Neural cell (in vitro differentiated cells): ENCODE results near the gene PDE11A. TPM values are rescaled to one million over a fixed set of nuclear protein-coding genes. Genes with fewer than 3 reads are reported as not detected.

Source experiments
- H2AFZ ChIP-seq: fragments of 200-600, 300-800 bp; sonication (generic), shearing (Covaris generic); 2 replicates; pipeline ENCODE4 v1.6.0; 2014; ENCODE audit warnings: low read depth, mild to moderate bottlenecking, antibody characterized with exemption, low read length, moderate library complexity
- H3F3A ChIP-seq: fragments of 200-600 bp; shearing (Covaris generic); 2 replicates; pipeline ENCODE4 v1.6.1; 2016; ENCODE audit warnings: mild to moderate bottlenecking, moderate library complexity, mixed read lengths, antibody characterized with exemption, low read length; ENCODE audit not compliant: insufficient read depth, poor library complexity, severe bottlenecking
- H3K27ac ChIP-seq: fragments of 200-600, 300-800 bp; sonication (generic), shearing (Covaris generic); 2 replicates; pipeline ENCODE4 v1.5.1; 2014; ENCODE audit warnings: mild to moderate bottlenecking, low read length, moderate library complexity
- H3K27me3 ChIP-seq: fragments of 300-800, 200-600 bp; sonication (generic), shearing (Covaris generic); 2 replicates; pipeline ENCODE4 v1.6.0; 2014; ENCODE audit warnings: mild to moderate bottlenecking, low read depth, low read length, moderate library complexity; ENCODE audit not compliant: insufficient read depth
- H3K36me3 ChIP-seq: fragments of 300-800, 200-600 bp; sonication (generic), shearing (Covaris generic); 2 replicates; pipeline ENCODE4 v1.5.1; 2014; ENCODE audit warnings: mild to moderate bottlenecking, antibody characterized with exemption, low read length, moderate library complexity; ENCODE audit not compliant: insufficient read depth
- H3K4me2 ChIP-seq: fragments of 300-800, 200-600 bp; sonication (generic), shearing (Covaris generic); 2 replicates; pipeline ENCODE4 v1.6.0; 2014; ENCODE audit warnings: mild to moderate bottlenecking, low read length
- H3K4me3 ChIP-seq: fragments of 300-800, 200-600 bp; sonication (generic), shearing (Covaris generic); 2 replicates; pipeline ENCODE4 v1.5.1; 2014; ENCODE audit warnings: mild to moderate bottlenecking, low read length, moderate library complexity
- H3K79me2 ChIP-seq: fragments of 200-600 bp; shearing (Covaris generic); replicated peaks from 2 replicates; pipeline ENCODE4 v1.6.0; 2014; ENCODE audit warnings: mild to moderate bottlenecking, low read length, moderate library complexity; ENCODE audit not compliant: insufficient read depth
- H3K9ac ChIP-seq: fragments of 300-800, 200-600 bp; sonication (generic), shearing (Covaris generic); 2 replicates; pipeline ENCODE4 v1.6.1; 2016; ENCODE audit warnings: mild to moderate bottlenecking, low read length, mixed read lengths
- H3K9me2 ChIP-seq: fragments of 200-600 bp; shearing (Covaris generic); 2 replicates; pipeline ENCODE4 v1.6.1; 2016; ENCODE audit warnings: mild to moderate bottlenecking, low read length, mixed read lengths; ENCODE audit not compliant: insufficient read depth
- H3K9me3 ChIP-seq: fragments of 200-600, 300-800 bp; sonication (generic), shearing (Covaris generic); 2 replicates; pipeline ENCODE4 v1.6.1; 2016; ENCODE audit warnings: mild to moderate bottlenecking, mixed run types, low read length, moderate library complexity, mixed read lengths
- H4K20me1 ChIP-seq: fragments of 200-600 bp; shearing (Covaris generic); 2 replicates; pipeline ENCODE4 v1.6.1; 2016; ENCODE audit warnings: mild to moderate bottlenecking, mixed run types; ENCODE audit not compliant: insufficient read depth
- EP300 ChIP-seq: fragments of 450-650 bp; conservative IDR thresholded peaks from 2 replicates; pipeline ENCODE4 v1.6.1; 2014; ENCODE audit warnings: antibody characterized with exemption, mild to moderate bottlenecking, moderate library complexity; ENCODE audit not compliant: poor library complexity, severe bottlenecking
- EZH2 ChIP-seq: fragments of 200-600, 300-800 bp; shearing (Covaris generic), sonication (generic); IDR thresholded peaks from 2 replicates; pipeline ENCODE4 v1.6.1; 2014; ENCODE audit warnings: antibody characterized with exemption, low read length, borderline replicate concordance, mild to moderate bottlenecking; ENCODE audit not compliant: insufficient read depth, poor library complexity, severe bottlenecking
- MXI1 ChIP-seq: fragments of 450-650 bp; conservative IDR thresholded peaks from 2 replicates; pipeline ENCODE4 v1.6.1; 2014; ENCODE audit warnings: antibody characterized with exemption, mild to moderate bottlenecking; ENCODE audit not compliant: poor library complexity, severe bottlenecking
- POLR2AphosphoS5 ChIP-seq: IDR thresholded peaks from 2 replicates; pipeline ENCODE4 v1.6.1; 2012
- RAD21 ChIP-seq: fragments of 450-650 bp; conservative IDR thresholded peaks from 2 replicates; pipeline ENCODE4 v1.6.1; 2014; ENCODE audit warnings: antibody characterized with exemption, mild to moderate bottlenecking, moderate library complexity
- REST ChIP-seq: IDR thresholded peaks from 2 replicates; pipeline ENCODE4 v1.6.1; 2012; ENCODE audit warnings: borderline replicate concordance
- SMC3 ChIP-seq: fragments of 450-650 bp; conservative IDR thresholded peaks from 2 replicates; pipeline ENCODE4 v1.6.1; 2014; ENCODE audit warnings: antibody characterized with exemption, mild to moderate bottlenecking, moderate library complexity; ENCODE audit not compliant: poor library complexity
- TAF1 ChIP-seq: IDR thresholded peaks from 2 replicates; pipeline ENCODE4 v1.6.1; 2012; ENCODE audit warnings: low read depth
- polyA plus RNA-seq: library from polyadenylated mRNA; depleted of rRNA; stranded (reverse); fragments of >200 nt; gene quantifications from 2 replicates; pipeline ENCODE4 v1.2.3, GENCODE V29; 2014
- TF ChIP-seq, protein P1 (sequence below): fragments of 450-650 bp; IDR thresholded peaks from 2 replicates; pipeline ENCODE4 v1.5.1; 2014; ENCODE audit warnings: antibody characterized with exemption, mild to moderate bottlenecking, moderate library complexity; ENCODE audit not compliant: poor library complexity, severe bottlenecking

Gene PDE11A
- polyA plus RNA-seq, 1 donor from 2014 or later = 0.89 TPM

DNA sequence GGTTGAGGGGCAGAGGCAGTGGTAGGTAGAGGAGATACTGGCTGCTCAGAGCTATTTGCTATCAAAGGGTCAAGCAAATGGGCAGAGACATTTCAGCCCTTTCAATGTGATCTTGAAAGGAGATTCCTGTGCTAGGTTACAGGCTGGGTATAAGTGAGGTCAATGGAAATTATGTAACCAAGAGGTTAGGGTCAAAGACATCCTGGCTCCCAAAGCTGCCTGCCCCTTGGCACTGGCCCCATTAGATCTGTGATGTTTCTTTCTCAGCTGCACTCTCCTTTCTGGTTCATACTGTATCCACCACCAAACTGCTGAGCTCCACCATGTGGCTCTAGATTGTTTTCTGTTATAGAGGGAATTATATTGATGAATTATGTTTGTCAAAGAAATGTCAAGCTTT, 479.6 kb downstream of the PDE11A start:
- Histone ChIP-seq H3K9ac (no peak overlapping the region), H3K9me3 (no peaks in the 10 kb centered on the region), H2AFZ (no peak overlapping the region), H3F3A (no peaks in the 10 kb centered on the region), H3K9me2 (no peaks in the 10 kb centered on the region), H3K27ac (no peak overlapping the region), H3K36me3 (no peaks in the 10 kb centered on the region), H3K27me3 (no peaks in the 10 kb centered on the region), H3K4me2 (no peak overlapping the region), H3K4me3 (no peak overlapping the region), H4K20me1 (no peaks in the 10 kb centered on the region), H3K79me2 (no peaks in the 10 kb centered on the region)
- TF ChIP-seq MXI1 (no peak), TAF1 (no peak), EP300 (no peak), RAD21 (no peak), POLR2AphosphoS5 (no peak), REST (no peak), EZH2 (no peak), SMC3 (no peak)
- TF ChIP-seq, protein P1, sequence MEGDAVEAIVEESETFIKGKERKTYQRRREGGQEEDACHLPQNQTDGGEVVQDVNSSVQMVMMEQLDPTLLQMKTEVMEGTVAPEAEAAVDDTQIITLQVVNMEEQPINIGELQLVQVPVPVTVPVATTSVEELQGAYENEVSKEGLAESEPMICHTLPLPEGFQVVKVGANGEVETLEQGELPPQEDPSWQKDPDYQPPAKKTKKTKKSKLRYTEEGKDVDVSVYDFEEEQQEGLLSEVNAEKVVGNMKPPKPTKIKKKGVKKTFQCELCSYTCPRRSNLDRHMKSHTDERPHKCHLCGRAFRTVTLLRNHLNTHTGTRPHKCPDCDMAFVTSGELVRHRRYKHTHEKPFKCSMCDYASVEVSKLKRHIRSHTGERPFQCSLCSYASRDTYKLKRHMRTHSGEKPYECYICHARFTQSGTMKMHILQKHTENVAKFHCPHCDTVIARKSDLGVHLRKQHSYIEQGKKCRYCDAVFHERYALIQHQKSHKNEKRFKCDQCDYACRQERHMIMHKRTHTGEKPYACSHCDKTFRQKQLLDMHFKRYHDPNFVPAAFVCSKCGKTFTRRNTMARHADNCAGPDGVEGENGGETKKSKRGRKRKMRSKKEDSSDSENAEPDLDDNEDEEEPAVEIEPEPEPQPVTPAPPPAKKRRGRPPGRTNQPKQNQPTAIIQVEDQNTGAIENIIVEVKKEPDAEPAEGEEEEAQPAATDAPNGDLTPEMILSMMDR = no peak

DNA sequence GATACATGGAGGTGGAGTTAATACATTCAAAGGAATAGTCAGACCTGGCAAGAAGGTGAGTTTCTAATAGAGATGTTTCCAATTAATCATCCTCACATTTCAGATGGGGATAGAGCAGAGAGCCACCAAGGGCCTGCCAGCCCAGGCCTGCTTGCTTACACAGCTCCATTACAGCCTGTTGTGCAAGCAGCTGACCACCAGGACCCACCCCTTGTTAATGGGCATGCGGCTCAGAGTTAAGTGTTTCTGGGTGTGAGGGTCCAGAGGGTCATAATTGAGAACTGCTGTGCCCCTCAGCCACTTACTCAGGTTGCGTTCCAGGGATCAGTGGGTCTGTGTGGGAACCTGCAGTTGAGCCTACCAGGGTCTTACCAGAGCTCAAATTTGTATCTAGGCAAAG, 480.2 kb downstream of the PDE11A start:
- Histone ChIP-seq H4K20me1 (no peaks in the 10 kb centered on the region), H3K9me3 (no peaks in the 10 kb centered on the region), H3K27ac (no peak overlapping the region), H3K27me3 (no peaks in the 10 kb centered on the region), H3K79me2 (no peaks in the 10 kb centered on the region), H3K9ac (no peak overlapping the region), H3K36me3 (no peaks in the 10 kb centered on the region), H3K4me2 (no peak overlapping the region), H3F3A (no peaks in the 10 kb centered on the region), H2AFZ (no peak overlapping the region), H3K9me2 (no peaks in the 10 kb centered on the region), H3K4me3 (no peak overlapping the region)
- TF ChIP-seq REST = no peak
- TF ChIP-seq RAD21 = no peak
